H1 (cell line): ENCODE data around the gene OR2V2. TPM values are rescaled to one million over a fixed set of nuclear protein-coding genes. Genes with fewer than 3 reads are reported as not detected.
A peak's percentile ranks its signal among the peaks of the same experiment; 100 is the strongest.

Source experiments
- CTCF ChIA-PET: fragments of 300-600 bp; sonication (Branson Sonifier 250); formaldehyde crosslinking; loops from one replicate; lab custom pipeline; 2021; ENCODE audit not compliant: partially characterized antibody; lab: Charles Lee
- POLR2A ChIA-PET: fragments of 300-600 bp; sonication (Branson Sonifier 250); formaldehyde crosslinking; loops from one replicate; lab custom pipeline; 2021; ENCODE audit warnings: inconsistent platforms; ENCODE audit not compliant: partially characterized antibody; lab: Charles Lee
- DNase-seq, 2 experiments: peaks; one replicate each; pipeline versions ENCODE4 v3.0.0 to v3.0.0-alpha.2; 2010 to 2022; ENCODE audit warnings: low spot score in 2 of 2, low read depth in 1 of 2, mixed read lengths in 1 of 2
- FAIRE-seq: peaks from 2 replicates; lab custom pipeline; 2011; peaks lifted over from hg19 to GRCh38; lab: Jason Lieb, UNC
- H2AFZ ChIP-seq: 2 replicates; pipeline ENCODE4 v1.8.1; 2012; ENCODE audit warnings: low read length, inconsistent platforms
- H2AK5ac ChIP-seq: 2 replicates; pipeline ENCODE4 v1.6.1; 2013; ENCODE audit warnings: low read depth, low read length
- H2BK120ac ChIP-seq: replicated peaks from 2 replicates; pipeline ENCODE3; 2013; ENCODE audit warnings: low read depth, low read length, inconsistent platforms
- H2BK12ac ChIP-seq: 2 replicates; pipeline ENCODE4 v1.6.1; 2013; ENCODE audit warnings: low read depth, low read length
- H2BK15ac ChIP-seq: 2 replicates; pipeline ENCODE4 v1.6.1; 2013; ENCODE audit warnings: low read length
- H2BK20ac ChIP-seq: 2 replicates; pipeline ENCODE4 v1.6.1; 2013; ENCODE audit warnings: low read length
- H2BK5ac ChIP-seq: 2 replicates; pipeline ENCODE4 v1.6.1; 2013; ENCODE audit warnings: low read depth, low read length
- H3K14ac ChIP-seq: 2 replicates; pipeline ENCODE4 v1.6.1; 2013; ENCODE audit warnings: inconsistent platforms; ENCODE audit not compliant: insufficient read length
- H3K18ac ChIP-seq: 2 replicates; pipeline ENCODE4 v1.6.1; 2013; ENCODE audit warnings: low read length; ENCODE audit errors: extremely low read depth
- H3K23ac ChIP-seq: 2 replicates; pipeline ENCODE4 v1.6.1; 2013; ENCODE audit warnings: inconsistent platforms; ENCODE audit not compliant: insufficient read length
- H3K23me2 ChIP-seq: 2 replicates; pipeline ENCODE4 v1.6.1; 2013; ENCODE audit warnings: low read depth, low read length
- H3K27ac ChIP-seq: 2 replicates; pipeline ENCODE4 v1.6.1; 2011; ENCODE audit warnings: low read depth, low read length, inconsistent platforms
- H3K27me3 ChIP-seq, 4 experiments: replicated peaks in 1 of 4; 1 replicate in 1 of 4; 2 replicates in 3 of 4; pipeline versions ENCODE4 v1.6.1 to v1.8.1; 2011 to 2013; ENCODE audit warnings: low read length in 3 of 4, mild to moderate bottlenecking in 3 of 4, inconsistent platforms in 2 of 4, mixed read lengths in 2 of 4, moderate library complexity in 1 of 4; ENCODE audit not compliant: control insufficient read depth in 3 of 4, insufficient read depth in 3 of 4; ENCODE audit errors: extremely low read depth in 1 of 4
- H3K36me3 ChIP-seq, 4 experiments: 2 replicates each; pipeline versions ENCODE4 v1.6.1 to v1.8.1; 2011 to 2013; ENCODE audit warnings: mild to moderate bottlenecking in 4 of 4, low read length in 3 of 4, moderate library complexity in 2 of 4, control low read depth in 1 of 4, inconsistent platforms in 1 of 4; ENCODE audit not compliant: insufficient read depth in 4 of 4, control insufficient read depth in 2 of 4
- H3K4ac ChIP-seq: replicated peaks from 2 replicates; pipeline ENCODE3; 2013; ENCODE audit warnings: low read length, low read depth, mixed read lengths, inconsistent platforms; ENCODE audit not compliant: insufficient read length
- H3K4me1 ChIP-seq, 4 experiments: replicated peaks in 1 of 4; 1 replicate in 1 of 4; 2 replicates in 3 of 4; pipeline versions ENCODE4 v1.6.1 to v1.8.1; 2011 to 2013; ENCODE audit warnings: low read length in 3 of 4, inconsistent platforms in 2 of 4, mixed read lengths in 1 of 4; ENCODE audit not compliant: insufficient read depth in 4 of 4, control insufficient read depth in 3 of 4
- H3K4me2 ChIP-seq, 2 experiments: 2 replicates each; pipeline versions ENCODE4 v1.6.1 to v1.8.1; 2011 to 2013; ENCODE audit warnings: low read depth in 2 of 2, low read length in 2 of 2, control low read depth in 1 of 2, inconsistent platforms in 1 of 2, mild to moderate bottlenecking in 1 of 2; ENCODE audit not compliant: insufficient read depth in 1 of 2
- H3K4me3 ChIP-seq, 4 experiments: fragments of 200-600, 300-600 bp in 1 of 4; sonication (generic), shearing (Covaris generic), sonication (Bioruptor Twin) in 1 of 4; 2 replicates each; pipeline versions ENCODE4 v1.5.1 to v1.8.1; 2011 to 2016; ENCODE audit warnings: low read length in 4 of 4, low read depth in 3 of 4, control low read depth in 2 of 4, inconsistent platforms in 2 of 4, mild to moderate bottlenecking in 2 of 4, mixed read lengths in 1 of 4, moderate library complexity in 1 of 4; ENCODE audit not compliant: insufficient read depth in 2 of 4; ENCODE audit errors: extremely low read depth in 1 of 4
- H3K56ac ChIP-seq: replicated peaks from 2 replicates; pipeline ENCODE3; 2013; ENCODE audit warnings: low read depth, mild to moderate bottlenecking, mixed read lengths, low read length, inconsistent platforms; ENCODE audit not compliant: insufficient read length
- H3K79me1 ChIP-seq: 2 replicates; pipeline ENCODE4 v1.6.1; 2013; ENCODE audit warnings: low read depth, low read length, control low read depth
- H3K79me2 ChIP-seq, 2 experiments: 2 replicates each; pipeline versions ENCODE4 v1.6.1 to v1.8.1; 2012 to 2013; ENCODE audit warnings: low read length in 2 of 2, mild to moderate bottlenecking in 2 of 2, inconsistent platforms in 1 of 2; ENCODE audit not compliant: insufficient read depth in 2 of 2, control insufficient read depth in 1 of 2
- H3K9ac ChIP-seq, 4 experiments: replicated peaks in 1 of 4; 1 replicate in 1 of 4; 2 replicates in 3 of 4; pipeline versions ENCODE4 v1.6.1 to v1.8.1; 2011 to 2013; ENCODE audit warnings: low read depth in 3 of 4, low read length in 3 of 4, control low read depth in 2 of 4, mild to moderate bottlenecking in 2 of 4, moderate library complexity in 2 of 4, inconsistent platforms in 1 of 4; ENCODE audit errors: extremely low read depth in 1 of 4
- H3K9me3 ChIP-seq, 2 experiments: 2 replicates each; pipeline versions ENCODE4 v1.6.1 to v1.8.1; 2012 to 2013; ENCODE audit warnings: mild to moderate bottlenecking in 2 of 2, moderate library complexity in 2 of 2, control low read depth in 1 of 2, inconsistent platforms in 1 of 2, low read depth in 1 of 2, low read length in 1 of 2, mixed read lengths in 1 of 2; ENCODE audit not compliant: insufficient read depth in 2 of 2
- H4K20me1 ChIP-seq, 2 experiments: replicated peaks in 1 of 2; 2 replicates each; pipeline versions ENCODE3 to v1.8.1; 2011 to 2013; ENCODE audit warnings: inconsistent platforms in 2 of 2, low read length in 2 of 2, mild to moderate bottlenecking in 1 of 2; ENCODE audit not compliant: insufficient read depth in 2 of 2, control insufficient read depth in 1 of 2
- H4K5ac ChIP-seq: 2 replicates; pipeline ENCODE4 v1.6.1; 2013; ENCODE audit warnings: low read length, low read depth, mixed read lengths, inconsistent platforms; ENCODE audit not compliant: insufficient read length
- H4K8ac ChIP-seq: 2 replicates; pipeline ENCODE4 v1.8.0; 2013; ENCODE audit warnings: mild to moderate bottlenecking, moderate library complexity, low read length, inconsistent platforms; ENCODE audit not compliant: insufficient read depth; ENCODE audit errors: extremely low read depth
- H4K91ac ChIP-seq: replicated peaks from 2 replicates; pipeline ENCODE3; 2013; ENCODE audit warnings: low read length, mixed read lengths, inconsistent platforms; ENCODE audit not compliant: insufficient read length
- CTBP2 ChIP-seq: IDR thresholded peaks from 2 replicates; pipeline ENCODE4 v1.7.0; 2011; ENCODE audit warnings: borderline replicate concordance, mild to moderate bottlenecking, moderate library complexity, mixed read lengths, low read length; ENCODE audit not compliant: insufficient read depth, insufficient read length
- MAFK ChIP-seq: IDR thresholded peaks from 2 replicates; pipeline ENCODE4 v1.6.1; 2012; ENCODE audit warnings: low read depth, mild to moderate bottlenecking, improper control_type of control experiment, low read length
- RBBP5 ChIP-seq: IDR thresholded peaks from 2 replicates; pipeline ENCODE4 v1.7.1; 2012; ENCODE audit warnings: low read depth, mild to moderate bottlenecking, inconsistent platforms, low read length, moderate library complexity, borderline replicate concordance
- WGBS, 2 experiments: shearing (Covaris generic) in 1 of 2; methylation state at CpG; one replicate each; pipeline versions ENCODE4 v1.1.6 to v1.1.7; 2013 to 2015; ENCODE audit warnings: low lambda C conversion rate in 2 of 2, mixed read lengths in 2 of 2, inconsistent platforms in 1 of 2, low coverage in 1 of 2, missing lambda C conversion rate in 1 of 2; ENCODE audit not compliant: insufficient replicate concordance in 2 of 2, insufficient coverage in 1 of 2, insufficient read length in 1 of 2; ENCODE audit errors: extremely low coverage in 1 of 2, missing lambda C conversion rate in 1 of 2; 5-methylcytosine and 5-hydroxymethylcytosine counted together
- polyA plus RNA-seq, 7 experiments: library from polyadenylated mRNA; depleted of rRNA in 3 of 7; stranded (reverse) in 5 of 7; unstranded in 2 of 7; fragments of >200 nt in 5 of 7; fragments of 200-250 nt in 2 of 7; gene quantifications; 1 replicate in 5 of 7; 2 replicates in 1 of 7; 4 replicates in 1 of 7; pipeline versions ENCODE4 v1.2.1 to v1.2.3, GENCODE V29; 2011 to 2013; ENCODE audit warnings: missing spikeins in 2 of 7, mixed read lengths in 2 of 7
- total RNA-seq: library from RNA; stranded (reverse); fragmentation: NEBNext Ultra II Directional; extraction: Animal tissue kit (Norgen Biotek cat#: 25700); gene quantifications from 2 replicates; pipeline ENCODE4 v1.2.1, GENCODE V29; 2021

The OR2V2 gene
- total and polyA plus RNA-seq, 2 of the 8 experiments (the other 6 are each of a cell fraction or from before 2014, with no cell fraction given) = not detected

- Histone ChIP-seq H3K4me3 (no peak overlapping the region), H3K23ac (no peak overlapping the region), H2BK12ac (no peak overlapping the region; the same call in 1 of the 2 replicates), H4K20me1 (peaks cover 2 to 3% of the 10 kb centered on the region in 2 experiments), H4K8ac (no peak overlapping the region; the same call in none of the 2 replicates), H3K9me3 (no peaks in the 10 kb centered on the region), H3K56ac (no peak overlapping the region), H2AK5ac (peak overlapping the region; percentile 44; the same call in 1 of the 2 replicates), H2BK120ac (no peak overlapping the region), H3K9ac (no peak overlapping the region), H4K91ac (no peak overlapping the region), H3K14ac (no peak overlapping the region), H2BK20ac (0 out of 2 replicates have a peak overlapping the region, but pooled peaks have one; percentile 21), H3K4ac (no peak overlapping the region), H4K5ac (no peak overlapping the region), H3K36me3 (peaks cover 0 to 7% (median 0%) of the 10 kb centered on the region in 4 experiments; a peak in 1 of 8 replicates), H3K27me3 (peaks cover 21 to 63% (median 47%) of the 10 kb centered on the region in 4 experiments), H2AFZ (no peak overlapping the region), H2BK5ac (no peak overlapping the region), H3K4me2 (peak overlapping the region in 1 of 2 experiments; percentile 15; a peak in 1 of 4 replicates), H3K4me1 (peaks cover 9 to 33% (median 20%) of the 10 kb centered on the region in 4 experiments), H2BK15ac (peak overlapping the region; percentile 12; the same call in 1 of the 2 replicates), H3K79me1 (no peaks in the 10 kb centered on the region), H3K79me2 (no peaks in the 10 kb centered on the region), H3K27ac (no peak overlapping the region), H3K18ac (peak overlapping the region; percentile 19; the same call in 1 of the 2 replicates), H3K23me2 (peaks cover 11% of the 10 kb centered on the region; the same call in 1 of the 2 replicates)
- no peak for TF ChIP-seq MAFK
- no peak for TF ChIP-seq CTBP2
- no peak for TF ChIP-seq RBBP5
- WGBS, 2 experiments = 89% methylated on average over 12 of the region's 12 CpGs; no CpG with 5 or more reads in 1 of the 2 experiments
- ChIA-PET POLR2A (interaction anchor here (1.0 to 3.7 kb wide), 7 partner anchors 10 to 43 kb away, joined by 3 to 22 read pairs (median 4); no protein-coding TSS in a partner anchor), CTCF (interaction anchor here (0.8 to 3.8 kb wide), 7 partner anchors 8 to 32 kb away, joined by 3 to 23 read pairs (median 6); no protein-coding TSS in a partner anchor)
- DNase-seq (no peak), FAIRE-seq (no peak)
Observed at GRCh38 chr5:181199881-181200638, 52.7 kb downstream of the OR2V2 start.
